Hepatocyte (in vitro differentiated cells): ENCODE measurements around the gene CDH4.

ENCODE experiments used
- EZH2 ChIP-seq: fragments of 200-600 bp; sonication (generic); IDR thresholded peaks from 2 replicates; pipeline ENCODE4 v1.6.1; 2016; ENCODE audit warnings: antibody characterized with exemption, mild to moderate bottlenecking, borderline replicate concordance
- EZH2phosphoT487 ChIP-seq: fragments of 200-600 bp; sonication (generic); IDR thresholded peaks from one replicate; pipeline ENCODE4 v1.6.1; 2018; ENCODE audit warnings: antibody characterized with exemption, mild to moderate bottlenecking, low read depth, moderate library complexity; ENCODE audit not compliant: unreplicated experiment, severe bottlenecking
- TF ChIP-seq, protein P1 (sequence below): fragments of 200-600 bp; sonication (generic); IDR thresholded peaks from 2 replicates; pipeline ENCODE4 v1.5.1; 2016; ENCODE audit warnings: antibody characterized with exemption, mild to moderate bottlenecking; ENCODE audit not compliant: poor library complexity

DNA sequence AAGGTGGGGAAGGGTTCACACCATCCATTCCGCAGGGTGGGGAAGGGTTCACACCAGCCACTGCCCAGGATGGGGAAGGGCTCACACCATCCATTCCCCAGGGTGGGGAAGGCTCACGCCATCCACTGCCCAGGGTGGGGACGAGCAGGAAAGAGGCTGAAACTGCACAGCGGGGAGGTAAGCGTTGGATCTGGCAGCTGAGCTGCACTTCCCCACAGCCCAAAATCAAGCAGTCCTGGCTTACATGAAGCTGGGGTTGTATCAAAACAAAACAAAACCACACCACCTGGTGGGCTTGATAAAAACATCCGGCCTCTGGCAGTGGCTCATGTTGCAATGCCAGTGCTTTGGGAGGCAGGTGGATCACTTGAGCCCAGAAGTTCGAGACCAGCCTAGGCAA, 545.1 kb downstream of the CDH4 start:
- TF ChIP-seq EZH2 (no peak), EZH2phosphoT487 (no peak)
- TF ChIP-seq, protein P1, sequence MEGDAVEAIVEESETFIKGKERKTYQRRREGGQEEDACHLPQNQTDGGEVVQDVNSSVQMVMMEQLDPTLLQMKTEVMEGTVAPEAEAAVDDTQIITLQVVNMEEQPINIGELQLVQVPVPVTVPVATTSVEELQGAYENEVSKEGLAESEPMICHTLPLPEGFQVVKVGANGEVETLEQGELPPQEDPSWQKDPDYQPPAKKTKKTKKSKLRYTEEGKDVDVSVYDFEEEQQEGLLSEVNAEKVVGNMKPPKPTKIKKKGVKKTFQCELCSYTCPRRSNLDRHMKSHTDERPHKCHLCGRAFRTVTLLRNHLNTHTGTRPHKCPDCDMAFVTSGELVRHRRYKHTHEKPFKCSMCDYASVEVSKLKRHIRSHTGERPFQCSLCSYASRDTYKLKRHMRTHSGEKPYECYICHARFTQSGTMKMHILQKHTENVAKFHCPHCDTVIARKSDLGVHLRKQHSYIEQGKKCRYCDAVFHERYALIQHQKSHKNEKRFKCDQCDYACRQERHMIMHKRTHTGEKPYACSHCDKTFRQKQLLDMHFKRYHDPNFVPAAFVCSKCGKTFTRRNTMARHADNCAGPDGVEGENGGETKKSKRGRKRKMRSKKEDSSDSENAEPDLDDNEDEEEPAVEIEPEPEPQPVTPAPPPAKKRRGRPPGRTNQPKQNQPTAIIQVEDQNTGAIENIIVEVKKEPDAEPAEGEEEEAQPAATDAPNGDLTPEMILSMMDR: no peak
